ENCODE data around the gene TAL1.

TAL1 gene

DNA sequence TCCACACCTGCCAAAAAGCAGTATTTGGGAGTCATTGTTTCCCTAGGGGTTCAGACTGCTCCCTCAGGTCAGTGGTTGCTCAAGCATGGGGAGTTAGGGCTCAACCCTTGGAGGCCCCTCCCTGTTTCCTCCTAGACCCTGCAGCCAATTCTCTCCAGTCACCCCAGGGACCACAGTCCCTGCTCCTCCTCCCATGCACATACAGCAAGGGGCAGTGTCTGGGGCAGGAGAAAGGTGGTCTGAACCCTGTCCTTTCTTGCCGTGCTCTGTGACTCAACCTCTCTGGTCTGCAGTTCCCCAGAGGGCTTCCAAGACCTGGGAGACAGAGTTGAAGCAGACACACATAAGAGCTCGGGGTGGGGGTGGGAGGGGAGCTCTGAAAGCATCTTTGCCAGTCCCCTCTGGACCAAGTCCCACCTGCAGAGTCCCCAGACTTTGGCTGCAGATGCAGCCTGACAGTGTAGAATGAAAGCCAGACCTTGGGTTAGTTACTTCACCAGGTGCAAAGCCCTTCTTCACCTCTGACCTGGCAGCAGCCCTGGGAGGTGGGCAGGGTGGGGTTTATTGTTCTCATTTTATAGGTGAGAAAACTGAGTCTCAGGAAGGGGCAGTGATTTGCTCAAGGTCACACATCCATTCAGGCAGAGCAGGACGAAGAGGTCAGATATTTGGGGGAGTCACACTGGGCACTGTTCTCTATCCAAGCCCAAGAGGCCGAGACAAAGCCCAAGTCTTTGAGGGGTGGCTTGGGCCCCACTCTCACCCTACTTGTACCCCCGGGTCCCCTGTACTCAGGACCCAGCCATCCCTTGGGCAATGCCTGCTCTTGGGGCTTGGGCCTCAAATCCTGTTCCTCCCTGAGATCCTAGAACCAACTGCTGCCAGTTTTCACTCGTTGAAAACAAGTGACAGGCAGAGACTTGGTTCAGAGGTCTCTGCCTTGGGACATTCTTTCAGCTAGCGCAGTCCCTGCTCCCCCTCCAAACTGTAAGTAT is 42.9 kb downstream of the TAL1 start:
- DNase-seq (ENCODE audit: low read depth in 2 of 2) = no peak

DNA sequence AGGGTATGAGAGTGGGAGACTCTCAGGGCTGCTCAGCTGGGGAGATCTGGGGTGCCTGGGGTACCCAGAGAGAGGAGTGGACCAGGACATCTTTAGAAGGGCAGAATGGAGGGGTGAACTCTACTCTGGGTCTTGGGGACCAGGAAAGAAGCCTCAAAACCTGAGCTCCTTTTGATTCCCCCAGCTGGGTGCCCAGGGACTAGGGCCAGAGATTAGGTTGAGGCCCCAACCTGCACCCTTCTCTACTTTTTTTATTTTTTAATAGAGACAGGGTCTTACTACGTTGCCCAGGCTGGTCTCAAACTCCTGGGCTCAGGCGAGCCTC is 44.1 kb downstream of the TAL1 start:
- DNase-seq (ENCODE audit: low read depth in 2 of 2) = no peak

DNA sequence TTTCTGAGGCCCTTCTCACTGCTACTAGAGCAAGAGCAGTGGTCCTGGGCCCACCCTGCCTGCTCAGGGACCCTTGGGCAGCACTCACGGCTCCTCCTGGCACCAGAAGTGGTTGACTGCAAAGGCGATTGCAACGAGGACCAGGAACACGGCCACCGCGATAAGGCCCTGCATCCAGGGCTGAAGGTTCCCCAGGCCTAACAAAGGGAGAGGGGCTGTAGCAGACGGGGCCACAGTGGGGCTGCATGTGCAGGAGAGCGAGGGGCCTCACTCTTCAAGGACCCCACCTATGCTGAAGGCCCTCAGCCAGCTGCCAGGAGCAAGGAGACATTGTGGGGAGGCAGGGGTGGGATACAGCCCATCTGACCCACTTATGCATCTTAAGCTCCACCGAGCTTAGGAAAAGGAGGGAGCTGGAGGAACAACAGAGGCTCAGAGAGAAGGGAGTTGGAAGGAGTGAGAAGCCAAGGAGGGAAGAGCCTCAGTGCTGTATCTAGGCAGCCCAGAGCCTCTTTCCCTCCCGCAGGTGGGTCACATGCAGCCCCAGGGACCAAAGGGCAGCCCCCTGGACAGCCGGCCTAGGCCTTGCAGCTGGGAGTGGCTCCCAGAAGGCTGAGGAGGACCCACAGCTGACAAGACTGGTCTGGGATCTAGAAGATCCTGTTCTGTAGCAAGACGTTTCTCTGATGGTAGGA is 44.6 kb downstream of the TAL1 start:
- no peak for DNase-seq (ENCODE audit: low read depth in 2 of 2)

DNA sequence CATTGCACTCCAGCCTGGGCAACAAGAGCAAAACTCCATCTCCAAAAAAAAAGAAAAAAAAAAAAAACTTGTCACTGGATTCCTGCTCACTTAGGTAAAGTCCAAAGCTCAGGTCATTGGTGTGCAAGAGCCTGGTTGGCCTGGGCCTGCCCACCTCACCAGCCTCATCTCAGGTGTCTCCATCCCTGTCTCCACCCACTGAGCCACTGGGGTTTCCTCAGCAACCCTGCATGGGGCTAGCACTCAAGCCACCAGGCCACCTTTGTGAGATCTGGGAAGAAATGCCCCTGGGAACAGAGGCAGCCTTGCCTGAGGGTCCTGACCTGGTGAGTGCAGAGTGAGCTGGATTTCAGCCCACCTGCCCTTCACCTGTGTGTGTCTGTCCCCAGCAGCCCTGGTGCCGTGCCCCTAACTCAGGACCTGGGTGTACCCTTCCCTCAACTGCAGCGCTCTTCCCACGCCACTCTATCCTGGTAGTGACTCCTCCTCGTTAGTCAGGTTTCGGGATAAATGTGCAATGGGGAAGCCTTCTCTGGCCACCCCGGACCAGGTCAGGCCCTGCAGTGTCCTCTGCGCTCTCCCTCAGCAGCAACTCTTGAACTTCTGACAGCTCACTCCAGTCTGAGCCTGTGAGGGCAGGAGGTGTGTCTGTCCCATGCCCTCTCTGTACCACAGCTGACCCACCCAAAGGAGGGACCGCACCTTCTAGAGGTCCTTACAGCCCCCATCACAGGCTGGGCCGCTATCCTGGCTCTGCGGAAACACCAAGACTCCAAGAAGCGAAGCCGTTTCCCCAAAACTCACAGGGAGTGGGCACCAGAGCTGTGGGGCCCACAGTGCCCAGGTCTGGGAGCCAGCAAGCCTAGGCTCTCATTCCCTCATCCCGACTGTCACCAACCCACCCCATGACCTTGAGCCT is 45.5 kb downstream of the TAL1 start:
- DNase-seq (ENCODE audit: low read depth in 2 of 2) = no peak

DNA sequence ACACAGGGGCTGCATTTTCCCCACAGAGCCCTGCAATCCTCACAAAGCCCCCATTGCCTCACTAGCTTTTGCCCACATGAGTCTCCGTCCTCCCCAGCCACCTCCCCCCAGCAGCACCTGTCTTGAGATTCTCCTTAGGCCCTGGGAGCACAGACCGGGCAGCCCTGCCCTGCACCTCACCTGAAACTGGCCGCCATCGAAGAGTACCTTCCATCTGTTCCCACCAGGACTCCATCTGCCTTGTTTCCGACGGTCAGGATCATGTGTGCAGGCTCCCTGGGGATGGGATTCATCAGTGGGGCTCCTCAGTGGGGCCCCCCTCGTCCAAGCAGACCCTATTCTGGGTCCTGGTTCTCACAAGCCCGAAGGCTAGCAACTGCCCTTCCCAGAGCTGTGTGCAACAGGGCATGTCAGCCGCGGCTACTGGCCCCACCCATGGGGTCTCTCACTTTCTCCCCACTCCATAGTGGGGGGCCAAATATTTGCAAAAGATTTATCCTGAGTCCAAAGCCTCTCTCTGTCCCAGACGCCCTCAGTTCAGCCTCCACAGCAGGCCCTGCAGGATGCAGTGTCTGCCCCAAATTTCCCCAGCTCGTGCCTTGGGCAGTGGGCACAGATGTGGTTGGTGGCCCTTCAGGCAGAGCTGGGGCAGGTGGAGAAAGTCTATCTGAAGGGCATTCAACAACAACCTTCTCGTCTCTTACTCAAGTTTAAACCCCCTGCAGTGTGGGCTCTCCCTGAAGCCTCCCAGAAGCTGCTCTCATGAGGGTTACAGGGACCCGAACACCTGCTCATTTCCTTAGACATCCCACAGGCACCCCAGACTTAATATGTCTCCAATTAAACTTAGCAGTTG is 47.0 kb downstream of the TAL1 start:
- DNase-seq (ENCODE audit: low read depth in 2 of 2) = no peak

DNA sequence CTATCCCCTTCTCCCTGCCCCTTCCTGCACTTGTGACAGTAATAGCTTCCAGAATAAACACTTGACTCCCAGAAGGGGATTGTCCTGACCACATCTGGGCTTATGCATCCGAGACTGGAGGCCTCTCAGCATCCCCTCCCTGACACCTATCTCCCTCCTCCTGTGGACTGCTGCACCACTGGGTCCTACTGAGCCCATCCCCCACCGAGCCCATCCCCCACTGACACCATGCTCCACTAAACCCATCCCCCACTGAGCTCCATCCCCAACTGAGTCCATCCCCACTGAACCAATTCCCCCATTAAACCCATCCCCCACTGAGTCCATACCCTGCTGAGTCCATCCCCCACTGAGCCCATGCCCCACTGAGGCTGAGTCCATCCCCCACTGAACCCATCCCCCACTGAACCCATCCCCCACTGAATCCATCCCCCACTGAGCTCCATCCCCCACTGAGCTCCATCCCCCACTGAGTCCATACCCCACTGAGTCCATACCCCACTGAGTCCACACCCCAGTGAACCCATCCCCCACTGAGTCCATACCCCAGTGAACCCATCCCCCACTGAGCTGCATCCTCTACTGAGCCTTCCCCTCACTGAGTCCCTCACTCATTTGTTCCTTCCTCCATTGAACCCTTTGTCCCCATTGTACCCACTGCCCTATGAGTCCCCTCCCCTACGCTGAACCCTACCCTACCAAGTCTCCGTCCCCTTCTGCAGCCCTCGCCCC is 47.8 kb downstream of the TAL1 start:
- DNase-seq (ENCODE audit: low read depth in 2 of 2) = no peak

DNA sequence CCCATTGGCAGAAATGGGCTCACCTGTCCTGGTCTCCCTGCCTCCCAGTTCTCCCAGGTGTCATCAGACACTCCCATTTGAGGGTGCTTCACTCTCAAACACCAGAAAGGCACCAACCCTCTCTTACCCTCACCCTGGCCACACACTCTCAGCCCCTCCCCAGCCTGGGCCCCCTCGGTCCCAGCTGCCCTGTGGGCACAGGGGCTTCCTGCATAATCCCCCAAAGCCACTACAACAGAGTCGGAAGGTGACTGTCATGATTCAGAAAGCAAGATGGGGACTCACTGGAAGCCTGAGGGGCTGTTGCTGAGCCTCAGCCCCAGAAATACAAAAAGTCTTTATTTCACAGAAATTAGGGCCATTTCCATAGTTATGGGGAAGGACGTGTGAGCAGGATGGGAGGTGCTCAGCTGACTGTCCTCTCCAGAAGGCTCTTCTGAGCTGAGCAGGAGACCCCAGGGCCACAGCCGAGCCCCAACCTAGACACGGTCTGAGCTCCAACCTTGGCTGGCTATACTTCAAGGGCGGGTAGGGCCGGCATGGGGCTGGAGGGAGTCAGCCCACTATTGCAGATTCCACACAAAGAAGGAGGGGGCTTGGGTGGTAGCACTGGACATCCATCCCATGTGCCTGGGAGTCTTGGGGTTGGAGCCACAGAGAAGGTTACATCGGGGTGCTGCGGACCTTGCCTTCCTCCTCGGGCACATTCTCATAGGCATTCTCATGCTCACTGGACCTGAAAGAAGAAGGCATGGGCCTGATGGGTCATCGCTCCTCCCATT is 48.5 kb downstream of the TAL1 start:
- no peak for DNase-seq (ENCODE audit: low read depth in 2 of 2)

DNA sequence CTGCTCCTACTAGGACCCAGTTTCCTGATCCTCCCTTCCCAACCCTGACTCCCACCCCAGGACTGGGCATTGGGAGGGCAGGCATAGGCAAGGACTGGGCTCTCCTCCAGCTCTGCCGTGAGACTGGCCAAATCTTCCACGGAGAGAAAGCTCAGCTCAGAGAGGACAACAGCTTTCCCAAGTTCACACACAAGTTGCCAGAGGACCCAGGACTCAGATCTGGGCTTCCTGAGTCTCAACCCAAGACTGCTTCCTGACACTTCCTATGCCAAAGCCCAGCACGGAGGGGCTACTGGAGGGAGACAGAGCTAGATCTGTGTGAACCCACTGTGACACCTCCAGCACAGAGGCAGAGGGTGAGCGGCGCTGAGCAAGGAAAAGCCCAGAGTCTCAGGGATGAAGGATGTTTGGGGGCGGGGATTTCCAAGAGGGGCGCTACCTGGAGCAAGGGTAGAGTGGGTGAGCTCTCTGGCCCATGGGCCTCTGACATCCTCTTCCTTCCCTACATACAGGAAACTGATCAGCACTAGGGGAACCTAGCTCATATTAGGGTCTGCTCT is 49.3 kb downstream of the TAL1 start:
- DNase-seq (ENCODE audit: low read depth in 2 of 2) = no peak

DNA sequence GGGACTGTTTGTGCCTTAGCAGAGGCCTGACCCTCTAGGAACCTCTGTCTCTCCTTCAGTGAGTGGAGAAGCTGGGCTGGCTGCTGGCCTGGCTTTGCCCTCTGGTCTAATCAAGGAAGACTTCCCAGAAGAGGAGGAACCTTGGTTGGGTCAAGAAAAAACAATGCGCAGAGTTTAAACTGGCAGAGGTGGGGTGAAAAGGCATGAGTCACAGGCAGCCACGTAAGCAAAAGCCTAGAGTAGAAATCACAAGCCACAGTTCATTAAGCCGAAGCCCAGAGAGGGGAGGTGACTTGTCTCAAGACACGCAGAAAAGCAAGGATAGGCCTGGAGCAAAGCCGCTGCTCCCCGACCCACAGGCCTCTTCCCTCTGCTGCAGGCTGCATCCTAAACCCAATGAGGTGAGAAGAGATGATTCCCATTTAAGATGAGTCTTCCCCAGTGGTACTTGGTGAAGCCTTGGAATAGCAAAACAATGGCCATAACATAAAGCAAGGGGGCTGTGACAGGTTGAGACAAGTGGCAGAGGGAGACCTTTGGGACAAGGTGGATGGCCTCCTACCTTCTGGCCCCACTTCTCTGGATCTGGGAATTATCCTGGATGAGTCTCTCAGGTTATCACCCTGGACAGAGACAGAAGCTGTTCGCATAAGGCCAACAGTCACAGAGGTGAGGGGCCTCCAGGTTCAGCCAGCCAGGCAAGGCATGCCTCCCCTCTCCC is 49.9 kb downstream of the TAL1 start:
- no peak for DNase-seq (ENCODE audit: low read depth in 2 of 2)

DNA sequence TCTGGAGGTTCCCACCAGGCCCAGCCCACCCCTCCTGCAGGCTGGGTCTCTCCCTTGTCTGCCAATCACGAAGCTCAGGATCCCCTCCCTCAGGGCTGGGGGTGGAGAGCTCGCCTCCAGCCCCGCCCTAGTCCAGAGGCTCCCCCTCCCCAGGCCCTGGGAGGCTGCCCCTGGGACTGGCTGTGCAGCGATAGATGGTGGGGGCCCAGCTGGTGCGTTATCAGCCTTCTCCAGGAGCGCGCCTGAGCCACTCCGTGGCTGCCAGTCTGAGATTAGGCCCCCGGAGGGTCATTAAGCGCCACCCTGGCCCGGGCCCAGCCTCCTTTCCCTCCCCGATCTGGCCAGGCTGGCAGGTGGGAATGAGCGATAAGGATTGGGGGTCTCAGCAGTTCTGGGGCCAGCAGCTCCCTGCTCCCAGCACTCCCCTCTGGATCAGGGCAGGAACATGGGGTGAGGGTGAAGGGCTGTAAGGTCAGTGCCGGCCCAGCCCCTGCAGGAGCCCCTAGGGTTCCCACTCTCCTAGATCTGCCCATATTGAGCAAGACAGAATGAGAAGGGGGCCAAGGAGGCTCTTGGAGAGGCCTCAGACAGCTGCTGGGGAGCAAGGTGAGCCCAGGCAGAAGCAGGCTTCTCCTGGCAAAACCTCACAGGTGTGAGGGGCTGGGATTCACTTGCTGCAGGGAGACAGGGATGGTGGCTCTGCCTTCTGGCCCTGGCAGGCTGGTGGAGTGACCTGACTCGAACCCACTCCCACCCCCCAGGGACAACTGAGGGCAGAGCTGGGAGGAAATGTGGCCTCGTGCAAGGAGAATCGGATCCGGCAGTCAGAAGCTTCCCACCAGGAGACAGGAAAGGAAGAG is 50.7 kb downstream of the TAL1 start:
- DNase-seq (ENCODE audit: low read depth in 2 of 2) = no peak

DNA sequence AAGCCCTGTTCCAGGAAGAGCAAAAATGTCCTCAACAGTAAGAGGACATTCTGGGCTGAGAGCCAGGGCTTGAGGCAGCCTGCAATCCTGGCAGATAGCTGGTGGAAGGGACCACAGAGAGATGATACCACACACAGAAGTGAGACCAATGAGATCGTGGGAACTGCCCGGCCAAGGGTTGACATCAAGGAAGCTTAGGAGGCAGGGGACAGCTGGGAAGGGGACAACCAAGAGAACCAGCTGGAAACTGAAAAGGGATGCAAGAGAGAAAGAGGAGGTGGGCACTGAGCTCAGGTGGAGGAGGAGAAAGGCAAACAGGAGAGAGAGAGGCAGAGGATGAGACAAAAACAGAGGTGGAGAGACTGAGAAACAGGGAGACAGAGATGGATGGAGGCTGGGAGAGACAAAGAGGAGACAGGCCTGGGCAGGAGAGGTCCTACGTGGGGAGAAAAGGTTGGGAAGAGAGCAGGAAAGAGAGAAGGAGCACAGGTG is 51.4 kb downstream of the TAL1 start:
- DNase-seq (ENCODE audit: low read depth in 2 of 2) = no peak

DNA sequence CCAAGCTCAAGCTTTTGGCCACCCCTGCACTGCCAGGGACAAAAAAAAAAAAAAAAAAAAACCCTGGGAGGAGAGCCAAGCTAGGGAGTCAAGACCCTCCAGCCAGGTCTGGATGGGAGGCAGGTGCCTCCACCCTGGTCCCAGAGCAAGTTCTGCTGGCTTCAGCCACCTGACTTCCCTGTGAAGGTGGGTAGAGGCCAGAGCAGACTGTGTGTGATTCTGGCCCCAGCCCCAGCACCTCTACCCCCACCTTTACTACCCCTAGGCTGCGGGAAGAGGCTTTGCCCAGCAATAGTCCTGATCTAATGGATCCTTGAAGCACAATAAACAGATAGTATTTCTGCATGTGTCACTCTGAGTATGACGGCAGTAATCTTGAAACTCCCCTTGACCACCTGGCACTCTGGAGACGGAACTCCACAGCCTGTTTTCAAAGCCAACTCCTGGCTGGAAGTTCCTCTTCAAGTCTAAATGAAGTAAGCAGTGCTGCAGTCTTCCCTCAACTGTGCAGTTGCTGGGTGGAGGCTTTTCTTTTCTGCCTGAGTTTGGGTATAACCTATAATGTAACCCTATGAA is 51.9 kb downstream of the TAL1 start:
- no peak for DNase-seq (ENCODE audit: low read depth in 2 of 2)

DNA sequence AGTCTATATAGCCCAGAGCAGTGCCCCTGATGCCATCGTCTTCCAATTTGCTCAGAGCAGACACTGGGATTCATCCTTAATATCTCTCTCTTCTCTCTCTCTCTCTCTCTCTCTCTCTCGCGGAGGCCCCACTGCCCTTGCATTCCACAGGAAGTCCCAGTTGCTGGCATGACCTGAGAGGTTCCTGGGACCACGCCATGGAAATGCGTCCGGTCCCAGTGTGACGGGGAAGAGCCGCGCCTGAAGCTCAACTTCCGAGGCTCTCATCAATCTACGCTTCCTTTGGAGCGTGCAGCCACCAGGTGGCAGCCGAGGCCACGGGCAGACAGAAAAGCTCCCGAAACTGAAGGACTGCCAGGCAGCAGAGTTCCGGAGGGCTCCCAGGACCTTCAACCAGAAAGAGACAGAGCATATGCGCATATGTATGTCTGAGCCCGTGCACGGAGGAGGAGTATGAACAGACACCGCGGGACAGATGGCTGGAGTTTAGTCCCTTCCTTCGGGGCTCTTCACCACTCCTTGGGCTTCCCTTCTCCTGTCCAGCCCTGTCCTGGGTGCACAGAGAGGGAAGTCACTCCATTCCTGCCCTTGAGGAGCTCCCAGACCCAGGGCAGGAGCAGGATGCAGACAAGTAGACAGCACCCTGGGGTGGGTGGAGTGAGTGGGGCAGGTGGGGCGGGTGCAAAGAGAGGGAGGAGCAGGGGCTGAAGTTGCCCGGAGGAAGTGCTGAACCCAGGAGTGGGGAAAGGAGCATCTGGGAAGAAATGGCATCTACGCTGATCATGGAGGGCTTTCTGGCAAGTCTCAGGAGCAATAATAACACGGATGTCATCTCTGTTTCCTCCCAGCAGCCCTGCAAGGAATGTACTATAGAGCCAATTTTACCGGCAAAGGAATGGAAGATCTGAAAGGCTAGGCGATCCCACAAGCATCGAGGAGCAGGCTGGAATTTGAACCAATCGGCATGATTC is 52.7 kb downstream of the TAL1 start:
- DNase-seq (ENCODE audit: low read depth in 2 of 2) = peak; percentile 38 to 46

DNA sequence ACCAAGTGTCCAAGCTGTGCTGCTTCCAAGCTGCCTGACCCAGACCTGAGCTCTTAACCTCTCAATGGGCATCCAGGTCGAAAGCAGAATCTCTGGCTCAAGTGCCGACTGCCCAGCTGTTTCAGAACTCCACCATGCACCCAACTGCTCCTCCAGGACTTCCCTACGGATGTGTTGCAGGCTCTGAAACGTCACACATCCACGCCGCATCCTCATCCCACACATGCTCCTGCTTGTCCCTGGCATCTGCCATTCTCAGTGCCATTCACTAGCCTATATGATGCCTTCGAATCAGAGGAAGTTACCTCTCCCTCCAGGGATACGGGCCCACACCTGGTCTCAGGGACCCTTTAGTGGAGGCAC is 53.4 kb downstream of the TAL1 start:
- no peak for DNase-seq (ENCODE audit: low read depth in 2 of 2)

DNA sequence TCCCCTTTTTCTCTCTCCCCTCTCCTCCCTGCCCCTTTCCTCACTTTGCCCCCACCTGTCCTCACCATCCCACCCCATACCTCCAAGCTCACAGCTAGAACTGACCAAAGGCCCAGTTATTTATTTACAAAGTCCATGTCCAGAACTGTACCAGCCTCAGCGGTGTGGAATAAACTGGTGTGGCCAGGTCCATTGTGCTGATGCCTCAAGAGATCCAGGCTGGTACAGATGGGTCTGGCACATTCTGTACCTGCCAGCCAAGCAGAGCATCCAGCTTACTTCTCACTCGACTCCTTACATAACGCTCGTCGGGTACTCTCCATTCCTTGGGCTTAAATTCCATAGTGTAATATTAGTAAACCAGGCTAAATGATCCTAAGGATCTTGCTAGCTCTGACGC is 54.0 kb downstream of the TAL1 start:
- no peak for DNase-seq (ENCODE audit: low read depth in 2 of 2)
